ENCODE measurements around the gene C1orf210. TPM values are rescaled to one million over a fixed set of nuclear protein-coding genes. Genes with fewer than 3 reads are reported as not detected.

The C1orf210 gene
- total RNA-seq, 1 experiment from 2014 or later, result 29.3 TPM

DNA sequence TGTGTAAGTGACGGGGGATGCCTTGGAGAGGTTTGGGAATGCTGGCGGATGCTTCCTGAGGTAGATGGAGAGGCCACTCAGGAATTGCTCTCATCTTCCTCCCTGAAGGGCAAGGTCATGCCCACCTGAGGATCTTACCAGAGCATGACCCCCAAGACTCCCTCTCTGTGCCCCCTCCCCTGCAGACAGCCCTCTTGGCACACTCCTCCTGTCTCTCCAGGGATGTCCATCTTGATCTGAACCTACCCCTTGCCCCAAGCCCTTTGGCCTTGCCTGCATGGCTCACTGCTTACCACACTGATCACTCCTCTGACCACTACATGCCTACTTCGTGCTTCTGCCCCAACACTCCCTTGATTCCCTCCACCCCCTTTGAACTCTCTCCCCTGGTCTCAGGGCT is 34.4 kb upstream of the C1orf210 start:
- Histone ChIP-seq H3K27ac (no peak overlapping the region), H3F3A (ENCODE audit: insufficient read depth, low read depth) (peaks cover 3% of the 10 kb centered on the region; the same call in 1 of the 2 replicates), H3K9me2 (ENCODE audit: insufficient read depth) (no peaks in the 10 kb centered on the region), H3K4me3 (no peak overlapping the region), H4K20me1 (ENCODE audit: insufficient read depth) (no peaks in the 10 kb centered on the region), H3K36me3 (ENCODE audit: low read depth) (no peaks in the 10 kb centered on the region), H3K4me2 (no peak overlapping the region), H2AFZ (no peak overlapping the region), H3K4me1 (replicated peaks; ENCODE audit: insufficient read depth) (no peaks in the 10 kb centered on the region; the same call in 1 of the 2 replicates), H3K79me2 (ENCODE audit: low read depth) (no peaks in the 10 kb centered on the region), H3K9me3 (ENCODE audit: insufficient read depth, low read depth) (no peaks in the 10 kb centered on the region), H3K27me3 (ENCODE audit: insufficient read depth, low read depth) (no peaks in the 10 kb centered on the region)
- ChIA-PET CTCF (no interaction called here), POLR2A (ENCODE audit: unreplicated experiment) (no interaction called here)
- DNase-seq, result no peak
- no peak for TF ChIP-seq EZH2 (IDR thresholded peaks at IDR 0.05; ENCODE audit: low read depth)
- TF ChIP-seq, protein P1, sequence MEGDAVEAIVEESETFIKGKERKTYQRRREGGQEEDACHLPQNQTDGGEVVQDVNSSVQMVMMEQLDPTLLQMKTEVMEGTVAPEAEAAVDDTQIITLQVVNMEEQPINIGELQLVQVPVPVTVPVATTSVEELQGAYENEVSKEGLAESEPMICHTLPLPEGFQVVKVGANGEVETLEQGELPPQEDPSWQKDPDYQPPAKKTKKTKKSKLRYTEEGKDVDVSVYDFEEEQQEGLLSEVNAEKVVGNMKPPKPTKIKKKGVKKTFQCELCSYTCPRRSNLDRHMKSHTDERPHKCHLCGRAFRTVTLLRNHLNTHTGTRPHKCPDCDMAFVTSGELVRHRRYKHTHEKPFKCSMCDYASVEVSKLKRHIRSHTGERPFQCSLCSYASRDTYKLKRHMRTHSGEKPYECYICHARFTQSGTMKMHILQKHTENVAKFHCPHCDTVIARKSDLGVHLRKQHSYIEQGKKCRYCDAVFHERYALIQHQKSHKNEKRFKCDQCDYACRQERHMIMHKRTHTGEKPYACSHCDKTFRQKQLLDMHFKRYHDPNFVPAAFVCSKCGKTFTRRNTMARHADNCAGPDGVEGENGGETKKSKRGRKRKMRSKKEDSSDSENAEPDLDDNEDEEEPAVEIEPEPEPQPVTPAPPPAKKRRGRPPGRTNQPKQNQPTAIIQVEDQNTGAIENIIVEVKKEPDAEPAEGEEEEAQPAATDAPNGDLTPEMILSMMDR (conservative IDR thresholded peaks at IDR 0.05), result no peak
- intact Hi-C loops (cut with micrococcal nuclease; ENCODE audit: unreplicated experiment), result loop anchor here (5.0 kb wide), 1 partner anchor 32 kb away; the partner anchor contains the start of gene C1orf210
- BruUV-seq (replicated peaks), result no TSS peak

DNA sequence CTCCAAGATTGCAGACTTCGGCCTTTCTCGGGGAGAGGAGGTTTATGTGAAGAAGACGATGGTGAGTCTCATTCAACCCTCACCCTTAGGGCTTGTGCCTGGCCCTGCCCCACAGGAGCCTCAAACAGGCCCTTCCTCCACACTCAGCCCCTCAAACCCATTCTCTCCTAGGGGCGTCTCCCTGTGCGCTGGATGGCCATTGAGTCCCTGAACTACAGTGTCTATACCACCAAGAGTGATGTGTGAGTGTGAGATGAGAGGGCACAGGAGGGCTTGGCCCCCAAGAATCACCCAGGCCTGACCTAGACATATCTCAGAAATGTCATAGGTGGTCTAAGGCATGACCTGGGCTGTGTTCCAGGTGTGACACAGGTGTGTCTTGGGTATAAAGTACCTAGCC is 33.9 kb upstream of the C1orf210 start:
- ChIA-PET CTCF (no interaction called here), POLR2A (ENCODE audit: unreplicated experiment) (no interaction called here)
- Histone ChIP-seq H4K20me1 (ENCODE audit: insufficient read depth) (no peaks in the 10 kb centered on the region), H3K9me3 (ENCODE audit: insufficient read depth, low read depth) (no peaks in the 10 kb centered on the region), H3K79me2 (ENCODE audit: low read depth) (no peaks in the 10 kb centered on the region), H3K4me2 (no peak overlapping the region), H3F3A (ENCODE audit: insufficient read depth, low read depth) (peaks cover 3% of the 10 kb centered on the region; the same call in 1 of the 2 replicates), H3K4me3 (no peak overlapping the region), H3K9me2 (ENCODE audit: insufficient read depth) (no peaks in the 10 kb centered on the region), H3K27me3 (ENCODE audit: insufficient read depth, low read depth) (no peaks in the 10 kb centered on the region), H2AFZ (no peak overlapping the region), H3K27ac (no peak overlapping the region), H3K36me3 (ENCODE audit: low read depth) (no peaks in the 10 kb centered on the region), H3K4me1 (replicated peaks; ENCODE audit: insufficient read depth) (no peaks in the 10 kb centered on the region; the same call in 1 of the 2 replicates)
- BruUV-seq (replicated peaks), result no TSS peak
- intact Hi-C loops (cut with micrococcal nuclease; ENCODE audit: unreplicated experiment), result no loop called here
- TF ChIP-seq EZH2 (IDR thresholded peaks at IDR 0.05; ENCODE audit: low read depth), result no peak
- TF ChIP-seq, protein P1 (conservative IDR thresholded peaks at IDR 0.05), result no peak
- DNase-seq, result no peak

DNA sequence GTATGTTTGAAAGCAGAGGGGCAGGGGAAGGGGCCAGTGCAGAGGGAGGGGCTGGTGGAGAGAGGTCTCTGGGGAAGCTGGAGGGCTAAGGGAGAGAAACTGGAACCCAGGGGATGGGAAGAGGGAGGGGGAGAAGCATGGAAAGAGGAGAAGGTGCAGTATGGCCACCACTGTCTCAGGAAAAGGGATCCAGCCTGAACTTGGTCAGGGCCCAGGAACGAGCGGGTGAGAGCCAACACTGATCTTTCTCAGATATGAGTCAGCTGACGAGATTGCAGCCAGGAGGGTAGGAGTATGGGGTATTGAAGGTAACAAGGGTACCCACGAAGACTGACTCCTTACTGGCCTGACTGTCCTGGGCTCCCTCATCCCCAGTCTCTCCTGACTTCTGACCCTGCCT is 33.5 kb upstream of the C1orf210 start:
- H3K4me1 ChIP-seq (replicated peaks; ENCODE audit: insufficient read depth), result peaks cover 4% of the 10 kb centered on the region
- no TSS peak for BruUV-seq (replicated peaks)
- no peaks in the 10 kb centered on the region for H4K20me1 ChIP-seq (ENCODE audit: insufficient read depth)
- H3K79me2 ChIP-seq (ENCODE audit: low read depth), result no peaks in the 10 kb centered on the region
- H3K9me3 ChIP-seq (ENCODE audit: insufficient read depth, low read depth), result no peaks in the 10 kb centered on the region
- H3K4me3 ChIP-seq, result no peak overlapping the region
- no peaks in the 10 kb centered on the region for H3K27me3 ChIP-seq (ENCODE audit: insufficient read depth, low read depth)
- H3K27ac ChIP-seq, result no peak overlapping the region
- no peaks in the 10 kb centered on the region for H3K36me3 ChIP-seq (ENCODE audit: low read depth)
- TF ChIP-seq, protein P1 (conservative IDR thresholded peaks at IDR 0.05), result no peak
- no peak for TF ChIP-seq EZH2 (IDR thresholded peaks at IDR 0.05; ENCODE audit: low read depth)
- no peak for DNase-seq
- H3F3A ChIP-seq (ENCODE audit: insufficient read depth, low read depth), result peaks cover 3% of the 10 kb centered on the region; the same call in 1 of the 2 replicates
- intact Hi-C loops (cut with micrococcal nuclease; ENCODE audit: unreplicated experiment), result no loop called here
- POLR2A ChIA-PET (ENCODE audit: unreplicated experiment), result no interaction called here
- H3K4me2 ChIP-seq, result no peak overlapping the region
- CTCF ChIA-PET, result no interaction called here
- no peaks in the 10 kb centered on the region for H3K9me2 ChIP-seq (ENCODE audit: insufficient read depth)
- no peak overlapping the region for H2AFZ ChIP-seq
